ENCODE measurements around the gene SEPTIN12.

- TF ChIP-seq CTCF (IDR thresholded peaks at IDR 0.05) (no peak), POLR2A (IDR thresholded peaks at IDR 0.05) (no peak)
Measured at GRCh38 chr16:4803898-4804762, 16.0 kb upstream of the SEPTIN12 start.

All from ovary (tissue), 3 donors.